ENCODE results near the gene DPP9.
"Not testable (repeated sequence)": the region's sequence is repeated elsewhere in the genome, so short reads cannot be mapped to it uniquely, and the experiment has no call there.

GRCh38 chr19:4715178-4715528 is 8.5 kb downstream of the DPP9 start:
- TF ChIP-seq CTCF (IDR thresholded peaks at IDR 0.05; ENCODE audit: insufficient read depth, low read length); POLR2AphosphoS5 (IDR thresholded peaks at IDR 0.05; ENCODE audit: low read depth); REST (IDR thresholded peaks at IDR 0.05; ENCODE audit: insufficient replicate concordance, low read depth); SPI1 (IDR thresholded peaks at IDR 0.05; ENCODE audit: borderline replicate concordance, low read depth): not testable (repeated sequence)

Data from HL-60 (cell line).